ENCODE measurements around the gene GJC2. TPM values are rescaled to one million over a fixed set of nuclear protein-coding genes. Genes with fewer than 3 reads are reported as not detected.

The GJC2 gene
- total RNA-seq, 1 donor from 2014 or later, result 2.1 TPM

GRCh38 chr1:228150120-228150460, 360 bp downstream of the GJC2 start:
- Mint-ChIP-seq H3K27ac (no peak overlapping the region), H3K4me1 (ENCODE audit: low read depth) (no peaks in the 10 kb centered on the region), H3K27me3 (no peaks in the 10 kb centered on the region), H3K9me3 (ENCODE audit: low read depth) (no peaks in the 10 kb centered on the region), H3K4me3 (ENCODE audit: low read depth) (no peak overlapping the region), H3K36me3 (ENCODE audit: insufficient read depth) (no peaks in the 10 kb centered on the region)
- DNase-seq (ENCODE audit: low spot score, unreplicated experiment), result no peak
- no peak for TF ChIP-seq CTCF (IDR thresholded peaks at IDR 0.05; ENCODE audit: unreplicated experiment)

- no peaks in the 10 kb centered on the region for H3K4me1 Mint-ChIP-seq (ENCODE audit: low read depth)
- H3K9me3 Mint-ChIP-seq (ENCODE audit: low read depth), result no peaks in the 10 kb centered on the region
- no peak for DNase-seq (ENCODE audit: low spot score, unreplicated experiment)
- no peaks in the 10 kb centered on the region for H3K36me3 Mint-ChIP-seq (ENCODE audit: insufficient read depth)
- H3K4me3 Mint-ChIP-seq (ENCODE audit: low read depth), result no peak overlapping the region
- TF ChIP-seq CTCF (IDR thresholded peaks at IDR 0.05; ENCODE audit: unreplicated experiment), result no peak
- no peaks in the 10 kb centered on the region for H3K27me3 Mint-ChIP-seq
- no peak overlapping the region for H3K27ac Mint-ChIP-seq
Observed at GRCh38 chr1:228150461-228151179, 890 bp downstream of the GJC2 start.

GRCh38 chr1:228151180-228151925, 1.6 kb downstream of the GJC2 start:
- Mint-ChIP-seq H3K9me3 (ENCODE audit: low read depth) (no peaks in the 10 kb centered on the region), H3K4me3 (ENCODE audit: low read depth) (no peak overlapping the region), H3K4me1 (ENCODE audit: low read depth) (no peaks in the 10 kb centered on the region), H3K36me3 (ENCODE audit: insufficient read depth) (no peaks in the 10 kb centered on the region), H3K27ac (peak overlapping the region; percentile 89), H3K27me3 (no peaks in the 10 kb centered on the region)
- DNase-seq (ENCODE audit: low spot score, unreplicated experiment), result no peak
- no peak for TF ChIP-seq CTCF (IDR thresholded peaks at IDR 0.05; ENCODE audit: unreplicated experiment)

- H3K4me1 Mint-ChIP-seq (ENCODE audit: low read depth), result no peaks in the 10 kb centered on the region
- no peaks in the 10 kb centered on the region for H3K9me3 Mint-ChIP-seq (ENCODE audit: low read depth)
- no peaks in the 10 kb centered on the region for H3K27me3 Mint-ChIP-seq
- no peak overlapping the region for H3K4me3 Mint-ChIP-seq (ENCODE audit: low read depth)
- DNase-seq (ENCODE audit: low spot score, unreplicated experiment), result no peak
- no peak for TF ChIP-seq CTCF (IDR thresholded peaks at IDR 0.05; ENCODE audit: unreplicated experiment)
- H3K36me3 Mint-ChIP-seq (ENCODE audit: insufficient read depth), result no peaks in the 10 kb centered on the region
- no peak overlapping the region for H3K27ac Mint-ChIP-seq
Observed at GRCh38 chr1:228152097-228152917, 2.6 kb downstream of the GJC2 start.

- H3K9me3 Mint-ChIP-seq (ENCODE audit: low read depth), result no peaks in the 10 kb centered on the region
- H3K27me3 Mint-ChIP-seq, result no peaks in the 10 kb centered on the region
- H3K36me3 Mint-ChIP-seq (ENCODE audit: insufficient read depth), result no peaks in the 10 kb centered on the region
- DNase-seq (ENCODE audit: low spot score, unreplicated experiment), result no peak
- no peak for TF ChIP-seq CTCF (IDR thresholded peaks at IDR 0.05; ENCODE audit: unreplicated experiment)
- no peak overlapping the region for H3K4me3 Mint-ChIP-seq (ENCODE audit: low read depth)
- no peaks in the 10 kb centered on the region for H3K4me1 Mint-ChIP-seq (ENCODE audit: low read depth)
- no peak overlapping the region for H3K27ac Mint-ChIP-seq
Observed at GRCh38 chr1:228152918-228153258, 3.2 kb downstream of the GJC2 start.
